ES-I3 (cell line): ENCODE measurements around the gene PODXL.
A peak's percentile ranks its signal among the peaks of the same experiment; 100 is the strongest.

ENCODE experiments used
- H3K36me3 ChIP-seq: 2 replicates; pipeline ENCODE4 v1.6.1; 2013; ENCODE audit warnings: mild to moderate bottlenecking, low read length, control low read depth, moderate library complexity; ENCODE audit not compliant: insufficient read depth
- H3K4me1 ChIP-seq: 2 replicates; pipeline ENCODE4 v1.6.1; 2013; ENCODE audit warnings: mild to moderate bottlenecking, control low read depth, low read length; ENCODE audit not compliant: insufficient read depth
- H3K9ac ChIP-seq: 2 replicates; pipeline ENCODE4 v1.6.1; 2013; ENCODE audit warnings: low read depth, mild to moderate bottlenecking, low read length, moderate library complexity
- H3K9me3 ChIP-seq: 2 replicates; pipeline ENCODE4 v1.6.1; 2013; ENCODE audit warnings: mild to moderate bottlenecking, low read length, moderate library complexity; ENCODE audit not compliant: control insufficient read depth, insufficient read depth

Gene PODXL

DNA sequence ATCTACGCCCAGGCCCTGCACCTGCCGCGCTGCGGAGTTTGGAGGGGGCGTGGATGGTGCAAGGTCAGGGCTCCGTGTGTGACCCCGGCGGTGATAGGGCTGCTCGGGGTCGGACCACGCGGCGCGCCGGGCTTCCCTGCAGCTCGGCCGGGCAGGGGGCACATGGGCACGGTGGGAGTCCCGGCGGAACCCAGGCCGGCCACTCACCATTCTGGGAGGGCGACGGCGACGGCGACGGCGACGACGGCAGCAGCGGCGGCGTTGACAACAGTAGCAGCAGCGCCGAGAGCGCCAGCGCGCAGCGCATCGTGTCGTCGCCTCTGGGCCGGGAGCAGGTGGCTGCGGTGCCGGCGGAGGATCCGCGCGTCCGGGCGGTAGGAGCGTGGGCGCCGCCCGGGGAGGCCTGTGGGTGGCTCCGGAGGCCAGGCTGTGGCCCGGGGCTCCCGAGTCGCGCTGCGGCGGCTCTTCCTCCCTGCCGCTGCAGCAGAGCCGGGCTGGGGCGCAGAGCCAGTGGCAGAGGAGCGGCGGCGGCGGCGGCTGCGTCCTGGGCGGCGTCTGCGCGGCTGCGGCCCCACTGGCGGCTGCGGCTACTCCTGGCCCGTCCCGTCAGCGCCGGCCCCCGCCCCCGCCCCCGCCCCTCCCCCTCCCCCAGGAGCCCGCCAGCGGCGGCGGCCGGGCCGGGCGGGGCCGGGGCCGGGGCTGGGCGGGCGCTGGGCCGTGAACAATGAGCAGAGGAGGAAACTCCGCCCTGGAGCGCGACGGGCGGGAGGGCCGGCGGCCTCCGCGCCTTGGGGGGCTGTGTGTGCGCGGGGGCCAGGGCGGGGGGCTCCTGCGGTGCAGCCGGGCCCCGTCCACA lies at the start of gene PODXL:
PODXL (minus strand) TSS at position 576 of the 856 bp plus-strand sequence; CDS start at position 307, 269 bp downstream.
- Histone ChIP-seq H3K36me3 (peaks cover 30% of the 10 kb centered on the region), H3K9ac (peak within 1 kb of the TSS; percentile 82), H3K4me1 (peaks cover 13% of the 10 kb centered on the region), H3K9me3 (no peaks in the 10 kb centered on the region)

DNA sequence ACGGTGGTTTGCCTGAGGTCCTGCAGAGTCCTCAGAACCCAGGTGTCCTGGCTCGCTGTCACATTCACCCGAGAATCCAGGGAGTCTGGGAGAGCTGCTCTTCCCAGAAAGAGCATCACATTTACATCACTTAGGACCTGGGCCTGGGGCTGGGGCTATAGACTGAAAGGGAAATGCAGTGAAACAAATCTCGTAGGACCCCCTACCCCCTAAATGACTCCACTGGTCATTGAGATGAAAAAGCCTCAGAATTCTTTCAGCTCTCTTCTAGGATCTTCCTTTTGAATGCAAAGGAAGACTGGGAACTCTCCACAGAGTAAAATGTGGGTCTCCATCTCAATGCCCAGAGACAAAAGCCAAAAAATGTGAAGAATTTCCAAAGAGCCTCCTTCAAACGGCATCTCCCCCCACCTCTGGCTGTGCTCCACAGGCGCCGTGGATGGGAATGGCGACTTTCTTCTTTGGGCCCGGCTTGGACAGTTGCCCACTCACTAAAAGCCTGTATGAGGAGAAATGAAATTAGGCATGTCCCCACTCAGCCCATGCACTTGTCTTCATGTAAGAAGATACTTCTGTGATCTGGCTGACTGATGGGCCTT lies 49.0 kb upstream of the PODXL start:
- Histone ChIP-seq H3K4me1 (peaks cover 72% of the 10 kb centered on the region), H3K9ac (peak overlapping the region; percentile 8; the same call in 1 of the 2 replicates), H3K9me3 (no peaks in the 10 kb centered on the region), H3K36me3 (no peaks in the 10 kb centered on the region)

- no peaks in the 10 kb centered on the region for H3K36me3 ChIP-seq
- H3K9ac ChIP-seq = peak overlapping the region; percentile 23; the same call in 1 of the 2 replicates
- peaks cover 75% of the 10 kb centered on the region for H3K4me1 ChIP-seq
- no peaks in the 10 kb centered on the region for H3K9me3 ChIP-seq
These were observed 48.4 kb upstream of the PODXL start for GRCh38 chr7:131604841-131605279.

DNA sequence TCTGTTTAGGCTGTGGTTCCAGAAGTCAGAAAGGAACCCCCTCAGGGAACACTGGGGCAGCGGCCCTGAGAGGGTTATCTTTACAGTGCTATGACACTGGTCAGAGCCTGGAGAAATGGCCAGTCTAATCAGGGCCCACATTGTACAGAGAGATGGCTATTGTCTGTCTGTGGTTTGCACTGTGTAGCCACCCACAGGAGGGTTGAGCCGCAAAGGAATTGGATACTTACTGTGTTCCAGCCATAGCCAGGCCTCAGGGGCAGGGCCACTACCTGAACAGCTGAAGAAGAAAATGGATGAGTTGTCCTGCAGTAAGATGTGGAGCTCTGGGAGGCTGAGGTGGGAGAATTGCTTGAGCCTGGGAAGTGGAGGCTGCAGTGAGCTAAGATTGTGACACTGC lies 47.5 kb upstream of the PODXL start:
- H3K9ac ChIP-seq = peak overlapping the region; percentile 23; the same call in 1 of the 2 replicates
- H3K36me3 ChIP-seq = no peaks in the 10 kb centered on the region
- no peaks in the 10 kb centered on the region for H3K9me3 ChIP-seq
- peaks cover 72% of the 10 kb centered on the region for H3K4me1 ChIP-seq

- Histone ChIP-seq H3K9ac (peak overlapping the region; percentile 4; the same call in 1 of the 2 replicates), H3K4me1 (peaks cover 65% of the 10 kb centered on the region), H3K9me3 (no peaks in the 10 kb centered on the region), H3K36me3 (no peaks in the 10 kb centered on the region)
These were observed 46.6 kb upstream of the PODXL start for GRCh38 chr7:131602994-131603372.

GRCh38 chr7:131602304-131602993 lies 46.0 kb upstream of the PODXL start:
- H3K36me3 ChIP-seq = no peaks in the 10 kb centered on the region
- H3K9me3 ChIP-seq = no peaks in the 10 kb centered on the region
- H3K9ac ChIP-seq = no peak overlapping the region; the same call in 1 of the 2 replicates
- peaks cover 60% of the 10 kb centered on the region for H3K4me1 ChIP-seq

DNA sequence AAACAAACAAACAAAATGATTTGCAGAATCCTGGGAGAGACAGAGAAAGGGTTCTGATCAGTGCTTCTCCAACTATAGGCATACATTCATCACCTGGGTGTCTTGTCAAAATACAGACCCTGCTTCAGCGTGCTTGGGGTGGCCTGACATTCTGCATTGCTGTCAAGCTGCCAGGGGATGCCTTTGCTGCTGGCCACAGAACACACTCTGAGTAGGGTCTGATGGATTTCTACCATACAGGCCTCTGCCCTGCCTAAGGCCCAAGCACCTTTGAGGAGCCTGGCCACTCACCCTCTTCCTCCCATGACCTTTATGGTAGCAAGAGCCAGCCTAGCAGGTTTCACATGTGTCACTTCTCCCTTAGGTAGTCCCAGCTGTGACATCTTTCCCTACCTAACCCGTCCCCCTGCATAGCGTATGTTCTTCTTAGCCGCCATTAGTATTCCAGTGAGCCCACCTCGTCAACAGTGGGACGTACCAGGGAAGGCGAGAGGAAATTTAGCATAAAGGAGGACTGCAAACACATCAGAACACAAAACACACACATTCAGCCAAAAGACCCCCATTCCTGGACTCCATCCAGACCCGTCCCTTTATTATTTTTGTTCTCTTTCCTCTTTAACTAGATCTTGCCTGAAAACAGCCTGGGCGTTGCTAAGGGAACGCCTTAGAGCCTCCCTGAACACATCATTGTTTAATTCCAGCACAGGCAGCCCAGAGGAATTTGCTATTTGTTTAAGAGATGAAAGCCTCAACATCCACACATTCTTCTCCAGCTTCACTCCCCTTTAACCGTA lies 43.9 kb upstream of the PODXL start:
- H3K9ac ChIP-seq = no peak overlapping the region
- no peaks in the 10 kb centered on the region for H3K9me3 ChIP-seq
- H3K36me3 ChIP-seq = no peaks in the 10 kb centered on the region
- H3K4me1 ChIP-seq = peaks cover 44% of the 10 kb centered on the region

DNA sequence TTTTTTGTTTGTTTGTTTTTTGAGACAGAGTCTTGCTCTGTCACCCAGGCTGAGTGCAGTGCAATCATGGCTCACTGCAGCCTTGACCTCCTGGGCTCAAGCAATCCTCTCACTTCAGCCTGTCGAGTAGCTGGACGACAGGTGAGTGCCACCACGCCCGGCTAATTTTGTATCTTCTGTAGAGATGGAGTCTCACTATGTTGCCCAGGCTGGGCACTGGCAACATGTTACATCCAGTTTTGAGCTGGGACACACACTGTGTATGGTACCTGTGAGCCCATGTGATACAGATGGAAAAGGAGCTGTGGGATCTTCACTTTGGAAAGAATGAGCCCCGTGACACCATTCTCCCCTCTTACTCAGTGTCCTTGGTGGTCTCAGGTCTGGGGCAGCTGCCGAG lies 40.4 kb upstream of the PODXL start:
- H3K9me3 ChIP-seq = no peaks in the 10 kb centered on the region
- no peak overlapping the region for H3K9ac ChIP-seq
- H3K4me1 ChIP-seq = peaks cover 16% of the 10 kb centered on the region; the same call in 1 of the 2 replicates
- H3K36me3 ChIP-seq = no peaks in the 10 kb centered on the region

DNA sequence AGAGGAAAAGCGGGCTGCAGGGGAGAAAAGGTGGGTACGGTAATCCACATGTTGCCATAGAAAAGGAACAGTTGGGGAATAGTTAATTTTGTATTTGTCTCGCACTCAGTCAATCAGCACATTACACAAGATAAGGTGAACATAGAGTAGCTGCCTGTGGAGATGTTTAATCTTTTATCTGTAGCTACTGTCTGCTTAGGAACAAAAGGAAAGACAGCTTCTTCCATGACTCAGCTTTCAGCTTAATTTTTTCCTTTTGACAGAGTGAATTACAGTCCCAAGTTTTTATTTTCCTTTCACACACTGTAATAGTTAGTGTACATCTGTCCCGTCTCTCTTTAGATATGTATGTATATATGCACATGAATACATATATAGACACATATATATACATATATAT lies 39.3 kb upstream of the PODXL start:
- Histone ChIP-seq H3K9me3 (no peaks in the 10 kb centered on the region), H3K36me3 (no peaks in the 10 kb centered on the region), H3K9ac (no peak overlapping the region)

DNA sequence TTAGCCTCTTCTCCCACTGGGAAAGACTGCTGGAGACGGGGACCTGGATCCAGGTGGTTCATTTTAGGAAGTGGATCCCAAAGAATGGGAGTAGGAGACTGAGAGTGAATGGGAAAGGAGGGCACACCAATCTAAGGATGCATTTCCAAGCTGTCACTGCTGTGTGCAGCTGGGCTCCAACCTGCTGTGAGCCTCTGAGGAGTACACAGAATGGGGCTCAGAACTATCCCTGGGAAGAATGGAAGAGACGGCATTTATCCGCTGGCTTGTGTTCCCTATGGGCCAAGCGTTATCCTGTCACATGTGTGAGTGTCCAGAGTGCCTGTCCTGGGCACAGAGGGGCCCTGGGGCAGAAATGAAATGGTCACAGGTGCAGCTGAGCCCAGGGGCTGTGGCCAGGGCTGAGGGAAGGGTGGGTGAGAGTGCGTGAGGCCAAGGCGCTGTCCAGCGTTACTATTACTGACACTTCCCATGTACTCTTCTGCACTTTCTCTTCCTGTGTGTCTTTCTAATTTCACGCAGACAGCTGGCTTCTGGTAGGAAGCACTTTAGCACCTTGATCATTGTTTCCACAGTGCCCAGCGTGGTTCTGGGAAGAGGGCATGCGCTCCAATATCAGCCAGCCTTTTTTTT lies 35.4 kb upstream of the PODXL start:
- H3K9ac ChIP-seq = no peak overlapping the region

More for the DNA sequence above, 39.3 kb upstream of the PODXL start:
- peaks cover 10% of the 10 kb centered on the region; the same call in 1 of the 2 replicates for H3K4me1 ChIP-seq

DNA sequence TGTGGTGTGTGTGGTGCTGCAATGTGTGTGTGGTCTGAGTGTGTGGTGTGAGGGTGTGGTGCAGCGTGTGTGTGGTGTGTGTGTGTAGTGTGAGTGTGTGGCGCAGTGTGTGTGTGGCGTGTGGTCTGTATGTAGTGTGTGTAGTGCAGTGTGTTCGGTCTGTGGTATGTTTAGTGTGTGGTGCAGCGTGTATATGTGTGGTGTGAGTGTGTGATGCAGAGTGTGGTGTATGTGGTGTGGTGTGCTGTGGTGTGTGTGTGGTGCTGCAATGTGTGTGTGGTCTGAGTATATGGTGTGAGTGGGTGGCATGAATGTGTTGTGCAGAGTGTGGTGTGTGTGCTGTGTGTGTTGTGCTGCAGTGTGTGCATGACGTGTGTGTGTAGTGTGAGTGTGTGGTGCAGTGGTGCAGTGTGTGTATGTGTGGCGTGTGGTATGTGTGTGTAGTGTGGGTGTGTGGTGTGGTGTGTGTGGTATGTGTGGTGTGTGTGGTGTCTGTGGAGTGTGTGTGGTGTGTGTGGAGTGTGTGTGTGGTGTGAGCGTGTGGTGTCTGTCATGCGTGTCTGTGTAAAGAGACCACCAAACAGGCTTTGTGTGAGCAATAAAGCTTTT lies 31.0 kb upstream of the PODXL start:
- H3K9ac ChIP-seq = no peak overlapping the region
- H3K36me3 ChIP-seq = no peaks in the 10 kb centered on the region
- no peaks in the 10 kb centered on the region for H3K9me3 ChIP-seq
- H3K4me1 ChIP-seq = peaks cover 31% of the 10 kb centered on the region

More for the DNA sequence above, 35.4 kb upstream of the PODXL start:
- Histone ChIP-seq H3K36me3 (no peaks in the 10 kb centered on the region), H3K4me1 (peaks cover 22% of the 10 kb centered on the region), H3K9me3 (no peaks in the 10 kb centered on the region)

GRCh38 chr7:131586759-131587158 lies 30.3 kb upstream of the PODXL start:
- H3K4me1 ChIP-seq = peaks cover 34% of the 10 kb centered on the region
- H3K9ac ChIP-seq = no peak overlapping the region
- no peaks in the 10 kb centered on the region for H3K9me3 ChIP-seq
- H3K36me3 ChIP-seq = no peaks in the 10 kb centered on the region

- Histone ChIP-seq H3K36me3 (no peaks in the 10 kb centered on the region), H3K4me1 (peaks cover 38% of the 10 kb centered on the region), H3K9me3 (no peaks in the 10 kb centered on the region), H3K9ac (no peak overlapping the region)
These were observed 29.8 kb upstream of the PODXL start for GRCh38 chr7:131586259-131586658.
